Stimulated activated naive CD4-positive, alpha-beta T cell treated with Interleukin-2 at 50 U/mL for 16 hours (primary cell): ENCODE results near the gene ANKRD10.
"Not testable (repeated sequence)": the region's sequence is repeated elsewhere in the genome, so short reads cannot be mapped to it uniquely, and the experiment has no call there.

Experiments
- DNase-seq: peaks from one replicate; lab custom pipeline; 2025; lab: John Stamatoyannopoulos, UW

The ANKRD10 gene

DNA sequence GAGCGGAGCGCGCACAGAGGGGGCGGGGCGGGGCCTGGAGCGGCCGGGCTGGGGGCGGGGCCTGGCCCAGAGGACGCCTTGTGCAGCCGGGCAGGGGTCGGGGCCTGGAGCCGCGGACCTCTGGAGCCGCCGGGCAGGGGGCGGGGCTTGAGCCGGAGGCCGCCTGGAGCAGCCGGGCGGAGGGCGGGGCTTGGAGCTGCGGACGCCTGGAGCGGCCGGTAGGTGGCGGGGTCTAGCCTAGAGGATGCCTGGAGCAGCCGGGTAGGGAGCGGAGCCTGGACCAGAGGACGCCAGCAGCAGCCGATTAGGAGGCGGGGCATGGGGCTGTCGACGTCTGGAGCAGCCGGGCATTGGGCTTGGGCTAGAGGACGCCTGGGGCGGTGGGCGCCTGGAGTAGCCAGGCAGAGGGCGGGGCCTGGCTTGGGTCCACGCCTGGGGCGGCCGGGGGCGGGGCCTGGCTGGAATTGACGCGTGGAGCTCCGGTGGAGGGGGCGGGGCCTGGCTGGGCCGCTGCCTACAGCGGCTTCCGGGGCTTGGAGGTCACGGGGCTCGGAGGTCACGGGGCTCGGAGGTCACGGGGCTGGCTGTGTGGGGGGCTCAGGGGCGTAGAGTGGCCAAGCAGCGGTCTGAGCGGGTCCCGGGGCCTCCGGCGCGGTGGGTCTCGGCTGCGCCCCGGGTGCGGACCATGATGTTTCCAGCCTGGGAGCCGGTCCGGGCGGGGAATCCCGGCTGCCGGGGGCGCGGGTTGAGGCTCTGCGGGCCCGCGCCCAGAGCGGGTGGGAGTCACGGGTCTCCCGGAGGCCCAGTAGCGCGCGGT lies at the start of gene ANKRD10:
ANKRD10 (minus strand) TSS at position 13 of the 817 bp plus-strand sequence. CDS start 135 bp downstream, outside the sequence.
- DNase-seq: peak; percentile 95

DNA sequence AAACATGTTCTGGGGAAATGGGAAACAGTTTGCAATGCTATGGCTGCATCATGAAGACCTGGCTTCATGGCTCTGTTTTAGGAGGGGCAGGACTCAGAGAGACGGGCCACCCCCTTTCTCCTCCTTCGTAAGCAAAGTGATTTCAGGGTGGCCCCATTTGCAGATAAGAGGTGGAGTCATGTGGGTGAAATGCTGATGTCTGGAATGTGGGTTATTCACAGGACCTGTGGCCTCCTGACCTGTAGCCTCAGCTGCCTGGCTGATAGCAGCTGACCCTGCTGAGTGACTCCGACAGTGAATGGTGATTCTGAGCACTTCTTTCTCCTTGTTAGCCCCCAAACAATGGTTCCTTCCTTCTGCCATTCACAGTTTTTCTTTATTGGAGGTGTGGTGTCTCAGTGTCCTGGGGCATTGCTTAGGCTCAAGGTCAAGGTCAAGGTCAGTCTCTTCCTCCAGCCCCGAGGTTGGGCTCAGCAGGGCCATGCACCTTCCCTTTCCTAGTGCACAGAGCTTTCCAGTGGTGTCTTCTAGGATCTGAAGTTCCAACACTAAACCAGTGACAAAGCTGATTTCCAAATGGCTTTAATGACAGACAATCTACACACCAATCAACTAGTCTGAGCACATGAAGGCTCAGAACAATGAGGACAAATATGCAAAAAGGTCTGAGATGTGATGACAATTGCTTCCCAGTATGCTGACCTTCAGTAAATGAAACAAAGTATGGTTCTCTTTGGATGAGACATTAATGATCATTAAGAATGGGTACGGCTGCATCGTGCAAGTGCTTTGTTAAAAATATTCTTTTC lies 49.6 kb upstream of the ANKRD10 start:
- no peak for DNase-seq

DNA sequence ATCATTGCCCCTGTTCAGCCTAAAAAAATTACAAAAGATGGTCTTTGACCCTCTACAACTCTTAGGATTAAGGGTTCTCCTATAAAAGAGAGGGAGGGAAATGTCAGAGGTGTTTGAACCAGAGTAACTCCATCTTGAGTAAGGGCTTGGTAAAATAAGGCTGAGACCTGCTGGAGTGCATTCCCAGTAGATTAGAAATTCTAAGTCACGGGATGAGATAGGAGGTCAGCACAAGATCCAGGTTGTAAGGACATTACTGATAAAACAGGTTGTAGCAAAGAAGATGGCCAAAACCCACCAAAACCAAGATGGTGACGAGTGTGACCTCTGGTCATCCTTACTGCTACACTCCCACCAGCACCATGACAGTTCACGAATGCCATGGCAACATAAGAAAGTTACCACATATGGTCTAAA lies 48.7 kb upstream of the ANKRD10 start:
- DNase-seq: no peak

- DNase-seq: no peak
Observed at GRCh38 chr13:110961959-110962358, 47.1 kb upstream of the ANKRD10 start.

DNA sequence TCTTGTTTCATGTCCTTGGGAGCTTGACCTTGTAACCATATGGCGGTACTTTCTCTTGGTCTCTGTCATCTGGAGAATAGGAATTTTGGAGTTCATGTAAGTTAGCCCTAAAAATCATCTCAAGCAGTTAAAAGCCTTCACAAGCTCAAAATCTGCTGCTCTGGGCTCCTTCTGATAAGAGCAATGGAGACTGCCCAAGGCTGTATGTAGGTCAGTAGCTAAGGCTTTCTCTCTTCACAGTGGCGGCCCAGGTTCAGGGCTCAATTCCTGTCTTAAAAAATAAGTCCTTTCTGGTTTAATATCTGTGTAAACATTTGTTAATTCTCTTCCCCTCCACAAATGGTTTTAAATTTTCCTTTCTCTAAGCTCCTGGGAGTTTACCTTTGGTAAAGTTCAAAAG lies 45.3 kb upstream of the ANKRD10 start:
- no peak for DNase-seq

DNA sequence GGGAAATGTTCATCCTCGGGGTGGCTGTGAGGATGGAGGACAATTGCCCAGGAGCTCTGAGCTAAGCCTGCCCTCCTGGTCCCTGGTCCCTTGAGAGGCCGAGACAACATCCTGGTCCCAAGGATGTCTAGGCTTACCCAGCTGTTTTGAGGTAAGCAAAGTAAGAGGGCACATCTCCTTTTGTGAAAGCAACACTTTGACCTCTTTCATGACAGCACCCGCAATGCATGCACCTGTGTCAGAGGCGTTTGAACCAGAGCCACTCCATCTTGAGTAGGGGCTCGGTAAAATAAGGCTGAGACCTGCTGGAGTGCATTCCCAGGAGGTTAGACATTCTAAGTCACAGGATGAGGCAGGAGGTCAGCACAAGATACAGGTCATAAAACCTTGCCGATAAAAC lies 43.1 kb upstream of the ANKRD10 start:
- no peak for DNase-seq

DNA sequence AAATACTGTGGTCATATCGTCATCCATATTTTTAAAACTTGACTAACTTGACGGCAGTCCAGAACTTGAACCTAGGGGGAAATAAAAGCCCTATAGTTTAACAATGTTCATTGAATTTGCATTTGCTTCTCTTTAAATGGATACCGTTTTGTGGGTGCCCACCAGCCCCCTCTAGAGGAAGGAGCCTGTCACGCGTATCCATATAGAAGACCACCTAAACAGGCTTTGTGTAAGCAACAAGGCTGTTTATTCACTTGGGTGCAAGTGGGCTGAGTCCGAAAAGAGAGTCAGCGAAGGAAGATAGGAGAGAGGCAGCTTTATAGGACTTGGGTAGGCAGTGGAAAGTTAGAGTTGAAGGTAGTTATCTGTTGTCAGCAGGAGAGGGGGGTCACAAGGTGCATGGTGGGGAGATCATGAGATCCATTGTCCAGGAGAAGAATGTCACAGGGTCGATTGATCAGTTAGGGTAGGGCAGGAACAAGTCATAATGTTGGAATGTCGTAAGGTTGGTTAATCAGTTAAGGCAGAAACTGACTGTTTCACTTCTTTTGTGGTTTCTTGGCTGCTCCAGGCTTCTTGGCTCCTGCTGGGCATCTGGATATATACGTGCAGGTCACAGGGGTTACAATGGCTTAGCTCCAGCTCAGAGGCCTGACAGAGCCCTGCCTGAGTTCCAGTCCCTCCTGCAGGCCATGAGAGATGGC lies 42.5 kb upstream of the ANKRD10 start:
- DNase-seq: no peak

- DNase-seq: not testable (repeated sequence)
Observed at GRCh38 chr13:110956216-110956615, 41.3 kb upstream of the ANKRD10 start.

GRCh38 chr13:110955608-110956007 lies 40.7 kb upstream of the ANKRD10 start:
- DNase-seq: not testable (repeated sequence)

- DNase-seq: peak; percentile 50
Observed at GRCh38 chr13:110955072-110955503, 40.2 kb upstream of the ANKRD10 start.

DNA sequence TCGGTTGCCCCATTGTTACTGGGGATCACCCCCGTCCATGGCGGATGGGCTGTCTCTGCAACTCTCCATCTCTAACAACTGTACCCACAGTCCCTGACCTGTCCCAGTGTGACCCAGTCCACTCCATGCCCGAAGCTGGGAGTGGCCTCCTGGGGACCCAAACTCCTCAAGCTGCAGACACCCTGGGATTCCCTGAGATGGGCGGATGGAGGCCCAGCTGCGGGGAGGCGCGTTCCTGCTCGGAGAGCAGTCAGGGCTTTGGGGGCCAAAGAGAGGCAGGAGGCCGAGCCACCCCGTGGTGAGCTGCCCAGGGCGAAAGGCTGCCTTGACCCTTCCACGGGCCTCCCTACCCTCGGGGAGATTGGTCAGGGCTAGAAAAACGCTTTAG lies 39.7 kb upstream of the ANKRD10 start:
- not testable (repeated sequence) for DNase-seq

GRCh38 chr13:110953833-110954532 lies 39.1 kb upstream of the ANKRD10 start:
- DNase-seq: no peak

DNA sequence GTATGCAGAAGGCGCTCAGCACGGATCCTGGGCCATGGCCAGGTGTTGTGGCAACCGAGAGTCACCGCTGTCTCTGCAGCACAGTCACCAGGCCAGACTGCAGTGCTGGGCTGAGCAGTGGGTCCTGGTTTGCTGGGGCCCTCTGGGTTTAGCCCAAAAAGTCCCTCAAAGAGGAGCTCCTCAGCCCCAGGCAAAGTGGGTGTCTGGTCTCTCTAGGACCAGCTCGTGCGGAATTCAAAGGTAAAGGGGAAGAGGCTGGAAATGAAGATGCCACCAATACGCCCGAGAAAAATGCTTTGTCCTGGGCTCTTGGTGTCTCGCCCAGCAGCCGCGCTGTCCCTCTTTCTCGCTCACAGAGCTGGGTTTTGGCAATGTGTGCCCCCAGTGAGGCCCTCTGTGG lies 38.5 kb upstream of the ANKRD10 start:
- no peak for DNase-seq

- not testable (repeated sequence) for DNase-seq
Observed at GRCh38 chr13:110952135-110952534, 37.3 kb upstream of the ANKRD10 start.

- no peak for DNase-seq
Observed at GRCh38 chr13:110950819-110951570, 36.1 kb upstream of the ANKRD10 start.

- no peak for DNase-seq
Observed at GRCh38 chr13:110950356-110950755, 35.5 kb upstream of the ANKRD10 start.

- DNase-seq: no peak
Observed at GRCh38 chr13:110949628-110950027, 34.8 kb upstream of the ANKRD10 start.

GRCh38 chr13:110949116-110949515 lies 34.2 kb upstream of the ANKRD10 start:
- DNase-seq: no peak

DNA sequence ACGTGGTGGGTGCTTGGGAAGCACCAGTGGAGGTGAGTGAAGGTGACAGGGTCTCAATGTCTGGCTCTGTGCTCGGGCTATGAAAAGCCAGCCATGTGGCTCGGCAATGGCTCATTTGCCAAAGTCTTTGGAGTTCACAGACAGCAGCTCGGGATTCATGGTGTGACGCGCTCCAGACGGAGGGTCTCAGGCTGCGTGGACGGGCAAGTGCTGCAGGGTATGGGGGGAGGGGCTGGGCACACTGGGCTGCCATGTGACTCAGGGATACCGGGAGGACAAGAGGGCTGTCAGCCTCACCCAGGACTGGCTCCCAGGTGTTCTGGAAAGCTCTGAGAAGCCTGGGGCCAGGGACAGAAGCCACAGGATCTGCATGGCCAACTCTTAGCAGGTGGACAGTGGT lies 32.5 kb upstream of the ANKRD10 start:
- DNase-seq: not testable (repeated sequence)

GRCh38 chr13:110945928-110946570 lies 31.2 kb upstream of the ANKRD10 start:
- DNase-seq: no peak
